CD4-positive, alpha-beta T cell treated with Interleukin-17A for 1 hour (primary cell): ENCODE data around the gene IQCM.

Experiments used
- DNase-seq: peaks from one replicate; pipeline ENCODE4 v3.0.0-alpha.2; 2020

IQCM gene

GRCh38 chr4:149815743-149816142, at the start of gene IQCM:
IQCM (minus strand) TSS chr4:149815843; CDS start chr4:149742691, 73,152 bp downstream.
- no peak for DNase-seq

GRCh38 chr4:149857446-149857845, 41.8 kb upstream of the IQCM start:
- DNase-seq: no peak

GRCh38 chr4:149845743-149846142, 30.1 kb upstream of the IQCM start:
- no peak for DNase-seq

GRCh38 chr4:149841686-149842085, 26.0 kb upstream of the IQCM start:
- DNase-seq: no peak

- DNase-seq: no peak
Observed at GRCh38 chr4:149838036-149838435, 22.4 kb upstream of the IQCM start.

GRCh38 chr4:149836546-149836945, 20.9 kb upstream of the IQCM start:
- no peak for DNase-seq

GRCh38 chr4:149835280-149835679, 19.6 kb upstream of the IQCM start:
- no peak for DNase-seq

- no peak for DNase-seq
Observed at GRCh38 chr4:149831656-149832208, 16.1 kb upstream of the IQCM start.

- no peak for DNase-seq
Observed at GRCh38 chr4:149830823-149831222, 15.2 kb upstream of the IQCM start.

- no peak for DNase-seq
Observed at GRCh38 chr4:149825336-149825735, 9.7 kb upstream of the IQCM start.

GRCh38 chr4:149823769-149824221, 8.2 kb upstream of the IQCM start:
- DNase-seq: no peak

- DNase-seq: no peak
Observed at GRCh38 chr4:149801416-149801815, 14.2 kb downstream of the IQCM start.

- no peak for DNase-seq
Observed at GRCh38 chr4:149799546-149799945, 16.1 kb downstream of the IQCM start.

GRCh38 chr4:149796381-149796780, 19.3 kb downstream of the IQCM start:
- no peak for DNase-seq

- DNase-seq: no peak
Observed at GRCh38 chr4:149795256-149795655, 20.4 kb downstream of the IQCM start.

GRCh38 chr4:149794352-149794751, 21.3 kb downstream of the IQCM start:
- DNase-seq: no peak

GRCh38 chr4:149793459-149793858, 22.2 kb downstream of the IQCM start:
- DNase-seq: no peak

- DNase-seq: no peak
Observed at GRCh38 chr4:149791851-149792250, 23.8 kb downstream of the IQCM start.

GRCh38 chr4:149790172-149790907, 25.3 kb downstream of the IQCM start:
- no peak for DNase-seq

GRCh38 chr4:149788300-149788699, 27.3 kb downstream of the IQCM start:
- no peak for DNase-seq

GRCh38 chr4:149785696-149786431, 29.8 kb downstream of the IQCM start:
- no peak for DNase-seq

- no peak for DNase-seq
Observed at GRCh38 chr4:149784018-149784417, 31.6 kb downstream of the IQCM start.

- no peak for DNase-seq
Observed at GRCh38 chr4:149781150-149781549, 34.5 kb downstream of the IQCM start.

GRCh38 chr4:149768477-149768876, 47.2 kb downstream of the IQCM start:
- DNase-seq: no peak
